Heart left ventricle (tissue), 13 donors: ENCODE measurements around the gene ASAP2.
A peak's percentile ranks its signal among the peaks of the same experiment; 100 is the strongest.

Experiments
- CTCF ChIP-seq, 12 donors: fragments of 200-600 bp; sonication (generic) in 4 of 12; IDR thresholded peaks; one replicate each; pipeline versions ENCODE4 v1.5.0 to v1.8.0; 2018 to 2022; ENCODE audit warnings: antibody characterized with exemption in 12 of 12, mild to moderate bottlenecking in 5 of 12
- POLR2A ChIP-seq, 2 donors: fragments of 450-650 bp; IDR thresholded peaks; one replicate each; pipeline ENCODE4 v1.6.1; 2017; ENCODE audit warnings: antibody characterized with exemption in 2 of 2, mild to moderate bottlenecking in 2 of 2, moderate library complexity in 2 of 2
- donor health status: ischemic (EF 13 %, LVEDD 7.1; RV severe dilation, severe dysfunction).
- donor health status: DM: no; HTN: yes; CAD: no.
- donor health status: DM: no; HTN: no; CAD: no.
- donor health status: ischemic (EF 25% LVEDD 6.9; RV normal size, moderate dysfunction).
- donor health status: ischemic (EF 25% LVEDD 5.7; RV mildly dilated, moderate dysfunction).
- donor health status: ischemic (EF 35%, LVEDD 5.7; RV mildly dilated, moderate dysfunction).
- donor health status: nonischemic (EF 11% LVEDD 7.7; RV severe dilation, severe dysfunction).
- donor health status: DM: yes; HTN: yes; CAD: no.
- donor health status: PGD.
- donor health status: ischemic (EF 29% LVEDD 5.4; RV normal size, mild dysfunction).
- donor health status: nonischemic (EF 23%, LVEDD 6.1; RV moderate dilation, normal function).

GRCh38 chr2:9205963-9206948 lies at the start of gene ASAP2:
- TF ChIP-seq CTCF (IDR thresholded peaks at IDR 0.05) (peak; percentile 65 to 94 (median 82)), POLR2A (IDR thresholded peaks at IDR 0.05) (no peak)
